ENCODE results near the gene ANO2.
"Not testable (repeated sequence)": the region's sequence is repeated elsewhere in the genome, so short reads cannot be mapped to it uniquely, and the experiment has no call there.

ANO2 gene

GRCh38 chr12:5661811-5662210 is 283.2 kb downstream of the ANO2 start:
- DNase-seq (ENCODE audit: low read depth): no peak

GRCh38 chr12:5660238-5660637 is 284.8 kb downstream of the ANO2 start:
- peak; percentile 5 for DNase-seq (ENCODE audit: low read depth)

GRCh38 chr12:5658339-5658941 is 286.6 kb downstream of the ANO2 start:
- not testable (repeated sequence) for DNase-seq (ENCODE audit: low read depth)

- no peak for DNase-seq (ENCODE audit: low read depth)
These were observed 288.2 kb downstream of the ANO2 start for GRCh38 chr12:5656836-5657235.

- DNase-seq (ENCODE audit: low read depth): no peak
These were observed 289.9 kb downstream of the ANO2 start for GRCh38 chr12:5655120-5655519.

GRCh38 chr12:5654019-5654418 is 291.0 kb downstream of the ANO2 start:
- no peak for DNase-seq (ENCODE audit: low read depth)

- no peak for DNase-seq (ENCODE audit: low read depth)
These were observed 294.1 kb downstream of the ANO2 start for GRCh38 chr12:5650829-5651461.

- DNase-seq (ENCODE audit: low read depth): no peak
These were observed 294.8 kb downstream of the ANO2 start for GRCh38 chr12:5650281-5650680.

- no peak for DNase-seq (ENCODE audit: low read depth)
These were observed 296.2 kb downstream of the ANO2 start for GRCh38 chr12:5648692-5649359.

GRCh38 chr12:5643266-5643665 is 301.8 kb downstream of the ANO2 start:
- no peak for DNase-seq (ENCODE audit: low read depth)

GRCh38 chr12:5637698-5638097 is 307.4 kb downstream of the ANO2 start:
- DNase-seq (ENCODE audit: low read depth): no peak

- no peak for DNase-seq (ENCODE audit: low read depth)
These were observed 308.2 kb downstream of the ANO2 start for GRCh38 chr12:5636907-5637306.

GRCh38 chr12:5633106-5633505 is 312.0 kb downstream of the ANO2 start:
- DNase-seq (ENCODE audit: low read depth): no peak

- no peak for DNase-seq (ENCODE audit: low read depth)
These were observed 312.6 kb downstream of the ANO2 start for GRCh38 chr12:5632453-5632852.

- no peak for DNase-seq (ENCODE audit: low read depth)
These were observed 313.6 kb downstream of the ANO2 start for GRCh38 chr12:5631497-5631896.

GRCh38 chr12:5630726-5631125 is 314.3 kb downstream of the ANO2 start:
- DNase-seq (ENCODE audit: low read depth): no peak

GRCh38 chr12:5628501-5628900 is 316.6 kb downstream of the ANO2 start:
- DNase-seq (ENCODE audit: low read depth): no peak

GRCh38 chr12:5627053-5627630 is 317.9 kb downstream of the ANO2 start:
- no peak for DNase-seq (ENCODE audit: low read depth)

GRCh38 chr12:5626151-5626550 is 318.9 kb downstream of the ANO2 start:
- no peak for DNase-seq (ENCODE audit: low read depth)

- no peak for DNase-seq (ENCODE audit: low read depth)
These were observed 320.4 kb downstream of the ANO2 start for GRCh38 chr12:5624486-5625272.

GRCh38 chr12:5623411-5623810 is 321.6 kb downstream of the ANO2 start:
- DNase-seq (ENCODE audit: low read depth): no peak

GRCh38 chr12:5622280-5622679 is 322.8 kb downstream of the ANO2 start:
- DNase-seq (ENCODE audit: low read depth): no peak
